Head of caudate nucleus (tissue), 42 donors: ENCODE results near the gene RTKN2.
"Not testable (repeated sequence)": the region's sequence is repeated elsewhere in the genome, so short reads cannot be mapped to it uniquely, and the experiment has no call there.

Experiments
- DNase-seq, 42 donors: peaks; one replicate each; pipeline versions ENCODE4 v3.0.0 to v3.0.0-alpha.2; 2020 to 2021; ENCODE audit warnings: mixed read lengths in 7 of 42
- intact Hi-C: fragments of 100-400 bp; cut with DNase I; formaldehyde crosslinking; loops from one replicate; pipeline ENCODE4 v1.15.0; 2022

RTKN2 gene, protein sequence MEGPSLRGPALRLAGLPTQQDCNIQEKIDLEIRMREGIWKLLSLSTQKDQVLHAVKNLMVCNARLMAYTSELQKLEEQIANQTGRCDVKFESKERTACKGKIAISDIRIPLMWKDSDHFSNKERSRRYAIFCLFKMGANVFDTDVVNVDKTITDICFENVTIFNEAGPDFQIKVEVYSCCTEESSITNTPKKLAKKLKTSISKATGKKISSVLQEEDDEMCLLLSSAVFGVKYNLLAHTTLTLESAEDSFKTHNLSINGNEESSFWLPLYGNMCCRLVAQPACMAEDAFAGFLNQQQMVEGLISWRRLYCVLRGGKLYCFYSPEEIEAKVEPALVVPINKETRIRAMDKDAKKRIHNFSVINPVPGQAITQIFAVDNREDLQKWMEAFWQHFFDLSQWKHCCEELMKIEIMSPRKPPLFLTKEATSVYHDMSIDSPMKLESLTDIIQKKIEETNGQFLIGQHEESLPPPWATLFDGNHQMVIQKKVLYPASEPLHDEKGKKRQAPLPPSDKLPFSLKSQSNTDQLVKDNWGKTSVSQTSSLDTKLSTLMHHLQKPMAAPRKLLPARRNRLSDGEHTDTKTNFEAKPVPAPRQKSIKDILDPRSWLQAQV

GRCh38 chr10:62268399-62269114, at the start of gene RTKN2:
TSS of gene RTKN2 (minus strand) at chr10:62268844. CDS start at chr10:62268610, 234 bp downstream.
- intact Hi-C loops = loop anchor here (10.0 kb wide), 1 partner anchor 136 kb away; no protein-coding TSS in a partner anchor
- peak; percentile 40 to 90 (median 80) for DNase-seq

- intact Hi-C loops = no loop called here
- no peak for DNase-seq
Observed at GRCh38 chr10:62317257-62317656, 48.6 kb upstream of the RTKN2 start.

- no peak for DNase-seq
- intact Hi-C loops = no loop called here
Observed at GRCh38 chr10:62309254-62309653, 40.6 kb upstream of the RTKN2 start.

DNA sequence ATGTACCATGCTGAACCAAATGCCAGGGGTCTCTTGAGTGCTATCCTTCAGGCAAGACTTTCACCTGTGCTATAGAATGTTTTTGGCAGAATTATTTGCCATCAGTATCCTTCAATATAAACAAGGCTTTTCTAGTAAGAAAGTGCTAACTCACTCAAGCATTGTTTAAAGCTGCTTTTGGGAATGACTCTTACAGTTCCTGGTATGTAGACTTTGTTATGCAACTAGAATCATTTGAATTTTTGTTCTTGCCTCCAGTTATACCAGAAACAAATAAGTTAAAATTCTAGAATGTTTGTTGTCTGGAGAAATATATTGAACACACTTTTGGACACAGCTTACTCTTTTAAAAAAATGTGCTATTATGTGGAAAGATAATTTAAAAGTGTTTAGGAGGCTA, 39.5 kb upstream of the RTKN2 start:
- DNase-seq = no peak
- intact Hi-C loops = no loop called here

DNA sequence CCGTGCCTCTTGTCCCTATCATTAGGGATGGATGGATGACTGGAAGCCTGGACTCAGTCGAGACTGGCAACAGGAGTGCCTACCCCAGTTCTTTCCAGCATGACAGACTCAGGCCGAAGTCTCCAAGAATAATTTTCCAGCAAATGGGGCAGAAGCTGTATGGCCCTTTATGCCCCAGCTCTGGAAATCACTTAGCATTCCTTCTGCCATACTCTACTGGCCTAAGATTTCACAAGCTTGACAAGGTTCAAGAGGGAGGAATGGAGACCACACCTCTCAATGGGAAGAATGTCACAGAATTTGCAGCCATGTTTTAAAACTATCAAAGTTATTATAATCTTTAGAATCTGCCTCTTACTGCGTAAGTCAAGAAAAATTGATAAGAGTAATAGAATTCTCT, 39.0 kb upstream of the RTKN2 start:
- intact Hi-C loops = no loop called here
- DNase-seq = no peak

- DNase-seq = peak in 1 of 42 donors; percentile 2
- intact Hi-C loops = no loop called here
Observed at GRCh38 chr10:62306663-62307062, 38.0 kb upstream of the RTKN2 start.

- DNase-seq = no peak
- intact Hi-C loops = no loop called here
Observed at GRCh38 chr10:62305813-62306212, 37.2 kb upstream of the RTKN2 start.

DNA sequence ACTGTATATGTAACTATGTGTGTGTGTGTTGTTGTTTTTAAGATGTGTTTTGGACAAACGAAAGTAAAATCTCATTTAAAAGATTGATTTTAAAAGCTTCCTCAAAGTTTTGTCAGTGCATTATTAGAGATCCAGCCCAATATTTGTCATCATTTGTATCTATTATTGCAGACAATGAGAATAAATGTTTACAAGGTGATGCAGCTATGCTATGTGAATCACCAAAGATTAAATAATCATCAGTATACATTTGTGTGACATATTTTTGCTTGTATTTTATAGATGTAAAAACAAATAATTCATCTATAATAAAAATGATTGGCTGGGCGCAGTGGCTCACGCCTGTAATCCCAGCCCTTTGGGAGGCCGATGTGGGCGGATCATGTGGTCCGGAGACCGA, 35.3 kb upstream of the RTKN2 start:
- intact Hi-C loops = no loop called here

DNA sequence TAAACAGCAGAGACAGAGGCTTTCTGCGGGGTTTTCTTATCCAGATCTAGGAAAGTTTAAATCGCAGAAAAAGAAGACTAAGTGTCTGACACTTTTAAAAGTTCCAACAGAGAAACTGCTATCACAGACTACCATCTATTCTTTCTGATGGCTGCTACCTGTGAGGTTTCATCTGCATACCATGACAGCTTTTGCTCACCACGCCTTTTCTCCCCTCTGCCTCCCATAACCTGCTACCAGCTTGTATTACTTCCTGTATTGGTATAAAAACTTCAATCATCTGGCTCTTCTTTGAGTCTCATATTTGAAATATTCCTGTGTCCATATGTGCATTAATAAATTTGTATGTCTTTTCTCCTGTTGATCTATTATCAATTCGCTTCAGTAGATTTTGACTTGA, 34.1 kb upstream of the RTKN2 start:
- DNase-seq = no peak

More for the DNA sequence above, 35.3 kb upstream of the RTKN2 start:
- no peak for DNase-seq

DNA sequence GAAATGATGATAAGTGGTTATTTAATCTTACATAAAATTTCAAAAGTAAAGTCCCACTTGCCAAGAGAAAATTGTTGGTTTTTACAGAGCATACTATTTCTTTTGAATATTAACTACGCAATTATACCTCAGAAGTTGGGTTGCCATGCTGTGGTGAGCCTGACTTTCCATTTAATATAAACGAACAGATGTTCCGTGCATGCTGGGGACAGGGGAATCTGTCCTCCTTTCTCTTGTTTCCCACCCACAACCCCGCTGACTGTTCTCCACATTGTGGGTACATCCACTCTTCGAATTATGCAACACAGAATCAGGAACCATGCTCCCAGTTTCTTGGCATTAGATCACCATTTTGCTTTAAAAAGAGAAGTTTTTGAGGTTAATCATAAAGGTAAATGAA, 29.2 kb upstream of the RTKN2 start:
- DNase-seq = no peak
- intact Hi-C loops = no loop called here

More for the DNA sequence above, 34.1 kb upstream of the RTKN2 start:
- intact Hi-C loops = no loop called here

GRCh38 chr10:62284221-62284620, 15.6 kb upstream of the RTKN2 start:
- no peak for DNase-seq

GRCh38 chr10:62281348-62281747, 12.7 kb upstream of the RTKN2 start:
- DNase-seq, intact Hi-C loops: not testable (repeated sequence)

More at GRCh38 chr10:62284221-62284620, 15.6 kb upstream of the RTKN2 start:
- intact Hi-C loops = no loop called here

GRCh38 chr10:62280392-62280791, 11.7 kb upstream of the RTKN2 start:
- intact Hi-C loops = not testable (repeated sequence)

DNA sequence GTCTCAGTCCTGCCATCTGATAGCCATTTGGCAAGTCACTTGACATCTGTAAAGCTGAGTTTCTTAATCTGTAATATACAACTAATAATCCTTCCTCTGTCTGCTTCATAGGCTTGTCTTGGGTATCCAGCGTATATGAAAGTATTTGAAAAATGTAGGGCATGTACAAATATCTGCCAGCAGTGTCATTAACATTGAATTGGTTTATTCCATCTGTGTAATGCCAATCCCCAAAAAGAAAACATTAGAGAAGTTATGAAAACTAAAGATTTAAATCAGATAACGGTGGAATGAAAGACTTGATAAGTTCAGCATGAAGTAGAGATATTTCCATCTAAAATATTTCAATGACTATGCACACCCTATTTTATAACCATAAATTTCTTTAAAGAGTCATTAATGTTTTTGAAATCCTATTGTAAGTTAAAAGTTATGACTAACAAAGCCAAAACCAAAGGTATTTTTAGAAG, 9.8 kb upstream of the RTKN2 start:
- no peak for DNase-seq

More at GRCh38 chr10:62280392-62280791, 11.7 kb upstream of the RTKN2 start:
- not testable (repeated sequence) for DNase-seq

GRCh38 chr10:62277971-62278370, 9.3 kb upstream of the RTKN2 start:
- DNase-seq = no peak
- intact Hi-C loops = no loop called here

More for the DNA sequence above, 9.8 kb upstream of the RTKN2 start:
- intact Hi-C loops = no loop called here

DNA sequence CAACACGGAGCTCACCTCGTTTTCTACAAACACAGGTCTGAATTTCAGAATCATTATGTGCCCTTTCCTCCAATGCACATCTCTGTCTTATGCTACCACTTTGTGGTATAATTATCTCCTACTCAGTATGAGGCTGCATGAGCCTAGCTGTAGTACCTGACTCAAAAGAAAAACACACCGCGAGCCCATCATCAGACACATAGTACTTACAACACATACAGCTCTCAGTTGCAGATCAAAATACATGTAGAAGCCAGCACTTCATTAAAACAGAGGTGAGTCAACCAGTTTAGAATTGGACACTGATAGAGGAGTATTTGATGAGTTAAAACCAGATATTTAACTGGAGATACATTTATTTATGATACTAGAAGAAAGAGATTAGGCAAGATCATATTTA, 1.4 kb upstream of the RTKN2 start:
- DNase-seq = no peak
- intact Hi-C loops = no loop called here

GRCh38 chr10:62268027-62268398, 631 bp downstream of the RTKN2 start:
- intact Hi-C loops = loop anchor here (10.0 kb wide), 1 partner anchor 137 kb away; no protein-coding TSS in a partner anchor
- peak in 8 of 42 donors; percentile 4 to 28 (median 14) for DNase-seq

DNA sequence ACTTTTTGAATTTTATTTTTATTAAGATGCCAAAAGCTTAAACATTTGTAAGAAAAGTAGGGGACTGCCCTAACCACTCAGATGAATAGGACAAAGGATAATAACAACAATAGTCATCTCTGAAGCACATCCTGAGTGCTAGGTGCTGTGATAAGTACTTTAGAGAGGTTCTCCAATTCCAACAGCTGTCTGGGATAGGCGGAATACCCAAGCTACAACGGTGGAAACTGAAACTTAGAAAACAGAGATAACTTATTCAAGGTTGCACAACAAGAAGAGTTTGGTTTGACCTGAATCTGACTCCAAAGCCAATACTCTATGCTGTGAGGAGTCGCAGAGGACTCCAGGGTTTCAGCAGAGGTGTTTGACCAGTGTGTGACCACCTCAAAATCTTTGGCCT, 2.0 kb downstream of the RTKN2 start:
- intact Hi-C loops = loop anchor here (10.0 kb wide), 1 partner anchor 138 kb away; no protein-coding TSS in a partner anchor

GRCh38 chr10:62266147-62266546, 2.5 kb downstream of the RTKN2 start:
- DNase-seq = no peak
- intact Hi-C loops = loop anchor here (10.0 kb wide), 1 partner anchor 139 kb away; no protein-coding TSS in a partner anchor

More for the DNA sequence above, 2.0 kb downstream of the RTKN2 start:
- no peak for DNase-seq
